Measurements from ENCODE around the gene NRXN3.
A peak's percentile ranks its signal among the peaks of the same experiment; 100 is the strongest.

The NRXN3 gene

GRCh38 chr14:79193689-79194477 lies 1023.7 kb downstream of the NRXN3 start:
- no peak for DNase-seq

- DNase-seq: no peak
Measured at GRCh38 chr14:79196216-79196615, 1026.0 kb downstream of the NRXN3 start.

DNA sequence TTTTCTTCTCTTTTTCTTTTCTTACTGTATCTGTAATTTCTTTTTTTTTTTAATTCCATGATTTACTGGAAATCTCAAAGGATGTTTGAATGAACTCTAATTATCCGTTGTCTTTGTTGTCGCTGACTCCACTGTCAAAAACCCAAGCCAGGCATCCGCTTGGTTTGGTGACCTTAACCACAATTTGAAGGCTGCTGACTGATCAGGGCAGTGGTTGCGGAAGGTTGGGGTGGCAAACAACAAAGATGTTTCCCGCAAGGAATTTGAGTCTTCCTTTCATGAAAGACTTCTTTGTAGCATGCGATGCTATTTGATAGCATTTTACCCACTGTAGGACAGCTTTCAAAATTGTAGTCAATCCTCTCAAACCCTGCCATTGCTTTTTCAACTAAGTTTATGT lies 1027.3 kb downstream of the NRXN3 start:
- no peak for DNase-seq

GRCh38 chr14:79199217-79199616 lies 1029.0 kb downstream of the NRXN3 start:
- DNase-seq: no peak

GRCh38 chr14:79201564-79202207 lies 1031.5 kb downstream of the NRXN3 start:
- DNase-seq: no peak

- DNase-seq: peak in 1 of 51 donors; percentile 19
Measured at GRCh38 chr14:79204591-79204990, 1034.4 kb downstream of the NRXN3 start.

DNA sequence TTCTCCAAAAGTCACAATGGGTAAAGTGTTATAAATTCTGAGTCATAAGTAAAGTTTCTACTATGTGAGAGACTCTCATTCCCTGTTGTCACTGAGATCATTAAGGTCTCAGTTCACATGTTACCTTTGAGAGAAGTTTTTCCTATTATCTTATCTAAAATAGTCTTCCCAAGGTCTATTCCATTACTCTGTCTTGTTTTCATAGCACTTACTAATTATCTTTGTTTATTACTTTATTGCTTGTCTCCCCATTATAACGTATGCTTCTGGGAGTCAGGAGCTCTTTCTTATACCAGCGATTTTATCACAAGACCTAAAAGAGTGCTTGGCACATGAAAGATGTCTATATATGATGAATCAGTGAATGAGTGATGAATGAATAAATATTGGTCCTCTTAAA lies 1039.2 kb downstream of the NRXN3 start:
- DNase-seq: no peak

GRCh38 chr14:79225815-79226214 lies 1055.6 kb downstream of the NRXN3 start:
- DNase-seq: no peak

DNA sequence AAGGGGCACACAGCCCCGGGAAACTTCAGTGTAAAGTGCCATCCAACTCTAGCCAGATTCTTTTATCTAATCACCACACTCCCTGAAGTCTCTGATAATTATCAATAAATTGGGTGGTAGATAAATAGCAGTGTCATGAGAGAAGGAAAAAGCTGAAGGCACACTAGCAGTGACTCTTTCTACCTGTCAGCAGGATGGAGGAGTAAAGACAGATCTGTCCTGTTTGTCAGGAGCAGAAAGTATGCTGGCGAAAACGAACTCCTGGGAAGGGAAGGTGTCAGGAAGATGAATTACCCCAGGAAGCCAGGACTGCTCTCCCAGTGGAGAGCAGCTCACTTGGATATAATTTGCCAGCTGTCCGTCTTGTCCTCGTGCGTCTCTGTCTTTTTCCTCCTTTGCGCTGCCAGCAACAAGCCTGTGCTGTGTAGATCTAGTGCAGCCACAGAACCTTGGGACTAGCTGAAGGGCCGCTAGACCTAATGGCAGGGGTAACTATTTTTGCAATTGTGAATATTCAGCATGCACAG lies 1059.3 kb downstream of the NRXN3 start:
- DNase-seq: no peak

- DNase-seq: no peak
Measured at GRCh38 chr14:79242666-79243065, 1072.5 kb downstream of the NRXN3 start.

DNA sequence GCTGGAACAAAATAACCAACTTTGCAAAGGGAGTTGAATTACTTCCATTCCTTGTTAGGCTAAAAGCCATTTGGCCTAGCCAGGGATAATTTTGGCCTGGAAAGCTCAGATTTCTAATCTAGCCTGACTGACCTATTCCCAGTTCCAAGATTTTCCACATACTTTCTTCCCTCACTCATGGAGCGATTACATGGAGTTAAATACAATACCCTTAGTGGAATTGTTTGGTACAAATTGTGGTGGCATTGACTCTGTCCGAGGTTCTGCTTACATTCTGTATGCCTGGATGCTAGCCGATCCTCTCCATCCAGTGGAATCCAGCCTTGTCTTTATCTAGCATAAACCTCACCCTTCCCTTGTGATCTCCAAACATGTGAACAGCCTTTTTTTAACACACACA lies 1076.0 kb downstream of the NRXN3 start:
- no peak for DNase-seq

DNA sequence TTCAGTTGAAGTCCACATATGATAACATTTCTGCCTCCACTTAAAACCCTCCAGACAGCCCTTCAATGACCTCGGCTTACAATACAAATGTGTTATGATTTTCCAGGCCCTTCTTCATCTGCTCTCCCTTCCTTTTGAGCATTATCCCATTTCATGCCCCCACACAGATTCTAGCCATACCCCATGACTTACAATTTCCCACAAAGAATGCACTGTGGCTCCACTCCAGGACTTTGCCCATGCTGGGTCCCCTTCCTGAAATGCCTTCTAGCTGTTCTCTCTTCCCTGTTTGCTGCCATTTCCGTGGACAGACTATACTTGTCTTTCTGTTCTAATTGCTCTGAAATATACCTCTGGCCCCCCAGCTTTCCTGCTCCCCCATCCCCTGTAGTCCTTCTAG lies 1078.0 kb downstream of the NRXN3 start:
- no peak for DNase-seq

GRCh38 chr14:79248771-79249170 lies 1078.6 kb downstream of the NRXN3 start:
- no peak for DNase-seq

DNA sequence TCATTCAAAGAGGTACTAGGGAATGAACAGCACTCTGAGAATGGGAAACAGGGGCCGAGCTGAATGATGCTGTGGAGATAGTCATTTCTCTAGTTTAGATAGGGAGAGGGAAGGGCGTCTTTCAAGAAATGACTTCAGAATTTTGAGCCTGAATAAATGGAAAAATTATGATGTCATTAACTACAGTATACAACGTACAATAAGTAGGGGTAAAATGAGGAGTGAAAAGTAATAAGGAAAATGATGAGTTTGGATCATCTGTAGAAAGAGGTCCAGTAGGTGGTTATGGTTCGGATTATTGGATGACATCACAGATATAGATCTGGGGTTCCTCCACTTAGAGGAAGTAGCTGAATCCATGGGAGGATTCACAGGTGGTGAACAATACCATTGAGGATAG lies 1081.1 kb downstream of the NRXN3 start:
- no peak for DNase-seq

- DNase-seq: no peak
Measured at GRCh38 chr14:79253576-79253975, 1083.4 kb downstream of the NRXN3 start.

DNA sequence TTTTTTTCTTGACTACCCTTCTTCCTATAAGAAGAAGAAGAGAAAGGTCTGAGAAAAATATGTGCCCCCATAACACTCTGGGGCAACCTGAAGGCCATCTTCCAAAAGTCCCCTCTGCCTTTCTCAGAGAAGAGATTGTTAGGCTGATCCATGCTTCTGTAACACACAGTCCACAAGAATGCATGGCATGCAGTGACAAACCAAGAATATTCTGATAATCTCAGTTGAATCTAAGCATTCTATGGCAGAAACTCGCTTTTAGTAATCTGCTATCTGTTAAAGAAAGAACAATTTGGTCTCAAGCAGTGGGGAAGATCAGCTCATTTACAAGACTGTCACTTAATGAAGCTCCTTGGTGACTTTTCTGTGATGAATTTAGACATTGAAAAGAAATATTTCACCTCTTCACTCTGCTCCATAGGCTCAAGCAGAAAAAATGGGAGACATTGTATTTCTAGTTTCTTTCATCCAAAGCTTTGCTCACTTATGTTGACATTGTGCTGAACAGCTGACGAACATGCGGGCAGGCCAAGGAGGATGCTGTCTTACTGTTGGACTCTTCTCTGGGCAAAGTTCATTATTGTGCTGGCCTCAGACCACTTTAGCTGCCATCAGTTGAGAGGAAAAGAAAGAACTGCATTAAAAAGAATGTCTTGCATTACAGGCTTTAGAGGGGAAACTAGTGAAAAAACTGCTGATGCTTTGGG lies 1084.0 kb downstream of the NRXN3 start:
- DNase-seq: no peak

DNA sequence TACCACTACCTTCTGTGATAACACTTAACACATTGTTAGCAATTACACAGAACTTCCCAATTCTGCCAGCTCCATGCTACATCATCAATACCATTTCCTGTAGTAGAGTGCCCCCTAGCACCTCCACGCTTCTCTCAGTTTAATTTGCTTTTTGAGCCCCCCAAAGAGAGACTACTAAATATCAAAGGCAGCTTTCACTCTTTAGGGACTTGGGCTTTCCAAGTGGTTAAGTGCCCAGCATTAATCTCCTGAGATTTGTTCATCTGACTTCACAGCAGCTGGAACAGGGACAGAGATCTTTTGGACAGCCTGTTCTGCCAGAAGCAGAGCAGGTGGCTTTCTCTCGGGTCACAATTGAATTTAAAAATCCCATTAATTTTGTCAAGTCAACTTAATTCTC lies 1086.2 kb downstream of the NRXN3 start:
- DNase-seq: no peak

DNA sequence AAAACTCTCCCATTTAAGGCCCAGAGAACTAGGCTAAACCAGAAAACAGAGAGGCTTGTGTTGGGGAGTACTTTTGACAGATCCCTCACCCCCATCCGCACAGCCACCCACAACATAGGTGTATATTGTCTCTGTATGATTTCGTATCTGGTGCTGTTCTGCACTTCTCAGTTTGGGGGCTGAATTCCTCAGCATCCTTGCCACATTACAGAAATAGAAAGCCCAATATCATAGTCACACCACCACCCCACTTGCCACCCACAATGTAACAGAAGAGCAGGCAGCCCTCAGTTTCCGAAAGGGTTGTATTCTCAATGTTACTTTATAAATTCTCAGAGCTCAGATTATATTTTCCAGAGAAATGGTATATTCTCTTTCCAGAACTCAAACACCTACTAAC lies 1090.2 kb downstream of the NRXN3 start:
- DNase-seq: no peak

DNA sequence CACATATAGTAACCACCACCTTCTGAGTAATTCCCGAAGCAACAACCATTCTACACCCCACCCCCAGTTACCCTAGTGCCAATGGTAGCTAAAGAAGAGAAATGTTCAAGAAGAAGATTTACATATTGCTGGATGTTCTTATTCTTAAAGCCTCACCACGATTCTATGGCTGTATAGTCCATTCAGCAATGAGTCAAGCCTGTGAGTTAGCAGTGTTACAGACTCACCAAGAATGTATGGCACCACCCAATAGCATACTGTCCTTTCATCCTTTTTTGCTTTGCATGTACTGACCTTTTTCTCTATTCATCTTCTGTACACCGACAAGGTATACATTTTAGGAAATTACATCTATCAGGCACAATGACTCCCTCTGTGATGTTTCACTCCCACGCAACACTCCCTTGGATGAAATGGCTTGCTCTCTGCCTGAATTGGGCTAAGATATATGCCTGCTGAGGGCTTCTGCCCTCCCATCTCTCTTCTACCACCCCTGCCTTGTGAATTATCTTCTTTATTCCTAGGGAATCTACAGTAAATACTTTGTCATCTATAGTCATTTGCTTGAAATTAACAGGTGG lies 1095.3 kb downstream of the NRXN3 start:
- no peak for DNase-seq

GRCh38 chr14:79270361-79270760 lies 1100.2 kb downstream of the NRXN3 start:
- DNase-seq: no peak

- DNase-seq: no peak
Measured at GRCh38 chr14:79271122-79271521, 1100.9 kb downstream of the NRXN3 start.

Data from hypothalamus (tissue), 51 donors.